ENCODE measurements around the gene MALRD1. TPM values are rescaled to one million over a fixed set of nuclear protein-coding genes. Genes with fewer than 3 reads are reported as not detected.
"Not testable (repeated sequence)": the region's sequence is repeated elsewhere in the genome, so short reads cannot be mapped to it uniquely, and the experiment has no call there.

Gene MALRD1
- total RNA-seq, 1 donor from 2014 or later, result 0.84 TPM

DNA sequence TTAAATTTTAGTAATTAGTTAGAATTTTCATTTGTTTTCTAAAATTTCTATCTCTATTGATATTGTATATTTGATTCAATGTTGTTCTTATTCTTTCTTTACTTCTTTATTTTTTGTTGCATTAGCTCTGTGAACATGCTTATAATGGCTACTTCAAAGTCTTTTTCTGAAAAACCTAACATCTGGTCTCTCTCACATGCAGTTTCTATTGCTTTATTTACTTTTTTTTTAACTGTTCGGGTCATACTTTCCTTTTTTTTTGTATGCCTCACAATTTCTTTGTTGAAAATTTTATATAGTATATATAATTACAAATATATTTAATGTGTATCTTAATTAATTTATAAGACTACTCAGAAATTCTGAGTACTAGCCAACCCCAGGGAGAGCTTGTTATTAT lies 715.5 kb downstream of the MALRD1 start:
- DNase-seq (ENCODE audit: low read depth, low spot score), result no peak
- Mint-ChIP-seq H3K27ac (ENCODE audit: unreplicated experiment) (no peak overlapping the region), H3K4me1 (no peaks in the 10 kb centered on the region), H3K9me3 (no peaks in the 10 kb centered on the region), H3K36me3 (ENCODE audit: low read depth) (no peaks in the 10 kb centered on the region), H3K4me3 (no peak overlapping the region), H3K27me3 (ENCODE audit: low read depth) (no peaks in the 10 kb centered on the region)
- TF ChIP-seq, protein P1, sequence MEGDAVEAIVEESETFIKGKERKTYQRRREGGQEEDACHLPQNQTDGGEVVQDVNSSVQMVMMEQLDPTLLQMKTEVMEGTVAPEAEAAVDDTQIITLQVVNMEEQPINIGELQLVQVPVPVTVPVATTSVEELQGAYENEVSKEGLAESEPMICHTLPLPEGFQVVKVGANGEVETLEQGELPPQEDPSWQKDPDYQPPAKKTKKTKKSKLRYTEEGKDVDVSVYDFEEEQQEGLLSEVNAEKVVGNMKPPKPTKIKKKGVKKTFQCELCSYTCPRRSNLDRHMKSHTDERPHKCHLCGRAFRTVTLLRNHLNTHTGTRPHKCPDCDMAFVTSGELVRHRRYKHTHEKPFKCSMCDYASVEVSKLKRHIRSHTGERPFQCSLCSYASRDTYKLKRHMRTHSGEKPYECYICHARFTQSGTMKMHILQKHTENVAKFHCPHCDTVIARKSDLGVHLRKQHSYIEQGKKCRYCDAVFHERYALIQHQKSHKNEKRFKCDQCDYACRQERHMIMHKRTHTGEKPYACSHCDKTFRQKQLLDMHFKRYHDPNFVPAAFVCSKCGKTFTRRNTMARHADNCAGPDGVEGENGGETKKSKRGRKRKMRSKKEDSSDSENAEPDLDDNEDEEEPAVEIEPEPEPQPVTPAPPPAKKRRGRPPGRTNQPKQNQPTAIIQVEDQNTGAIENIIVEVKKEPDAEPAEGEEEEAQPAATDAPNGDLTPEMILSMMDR (conservative IDR thresholded peaks at IDR 0.05), result no peak

DNA sequence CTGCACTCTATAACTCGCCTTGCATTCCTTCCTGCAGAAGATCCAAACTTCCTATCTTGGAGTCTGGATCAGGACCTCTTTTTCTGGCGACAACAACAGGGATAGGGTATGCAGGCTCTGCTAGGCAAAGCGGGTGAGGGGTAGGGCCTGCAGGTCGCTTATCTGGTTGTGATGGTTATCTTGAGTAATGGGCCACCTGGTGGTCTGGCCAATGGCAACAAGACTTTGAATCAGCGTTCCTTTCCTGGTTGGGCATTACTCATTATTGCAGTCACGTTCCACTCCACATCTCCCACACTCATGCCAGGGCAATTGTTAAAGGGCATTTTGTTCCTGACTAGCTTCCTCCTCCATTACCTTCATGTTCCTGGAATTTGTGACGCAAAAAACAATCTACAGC lies 719.3 kb downstream of the MALRD1 start:
- TF ChIP-seq, protein P1 (conservative IDR thresholded peaks at IDR 0.05), result no peak
- no peak for DNase-seq (ENCODE audit: low read depth, low spot score)
- H3K27ac Mint-ChIP-seq (ENCODE audit: unreplicated experiment), result no peak overlapping the region
- H3K4me3 Mint-ChIP-seq, result no peak overlapping the region
- H3K36me3 Mint-ChIP-seq (ENCODE audit: low read depth), result no peaks in the 10 kb centered on the region
- no peaks in the 10 kb centered on the region for H3K4me1 Mint-ChIP-seq
- no peaks in the 10 kb centered on the region for H3K27me3 Mint-ChIP-seq (ENCODE audit: low read depth)
- peaks cover 1% of the 10 kb centered on the region for H3K9me3 Mint-ChIP-seq

DNA sequence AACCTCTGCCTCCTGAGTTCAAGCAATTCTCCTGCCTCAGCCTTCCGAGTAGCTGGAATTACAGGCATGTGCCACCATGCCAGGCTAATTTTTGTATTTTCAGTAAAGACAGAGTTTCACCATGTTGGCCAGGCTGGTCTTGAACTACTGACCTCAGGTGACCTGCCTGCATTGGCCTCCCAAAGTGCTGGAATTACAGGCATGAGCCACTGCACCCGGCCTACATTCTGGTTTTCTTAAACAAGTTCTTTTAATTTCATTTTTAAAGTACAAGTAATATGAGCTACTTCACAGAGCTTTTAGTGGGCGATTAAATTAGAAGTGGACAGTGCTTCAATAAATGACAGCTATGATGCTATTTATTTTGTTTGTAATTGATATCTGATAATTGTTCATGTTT lies 721.2 kb downstream of the MALRD1 start:
- not testable (repeated sequence) for H3K4me3 Mint-ChIP-seq; H3K36me3 Mint-ChIP-seq (ENCODE audit: low read depth)

DNA sequence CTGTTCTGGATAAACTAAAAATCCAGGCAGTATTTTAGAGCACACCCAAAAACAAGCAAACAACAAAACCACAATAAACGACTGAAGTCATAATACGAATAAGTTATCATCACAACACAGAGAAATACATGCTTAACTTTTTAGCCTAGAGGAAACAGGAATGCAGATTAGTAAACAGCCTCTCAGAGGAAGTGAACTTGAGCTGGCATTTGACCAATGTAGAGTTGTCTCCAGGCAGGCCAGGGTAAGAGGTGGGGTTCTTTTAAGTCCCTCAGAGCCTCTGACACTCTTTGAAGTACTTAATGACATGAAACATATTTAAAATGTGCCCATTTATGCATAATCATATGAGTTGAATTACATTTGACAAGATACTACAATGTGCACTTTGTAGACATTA lies 724.4 kb downstream of the MALRD1 start:
- Mint-ChIP-seq H3K9me3 (peaks cover 2% of the 10 kb centered on the region), H3K4me1 (no peaks in the 10 kb centered on the region), H3K27me3 (ENCODE audit: low read depth) (no peaks in the 10 kb centered on the region), H3K4me3 (no peak overlapping the region), H3K27ac (ENCODE audit: unreplicated experiment) (no peak overlapping the region), H3K36me3 (ENCODE audit: low read depth) (no peaks in the 10 kb centered on the region)
- DNase-seq (ENCODE audit: low read depth, low spot score), result no peak
- TF ChIP-seq, protein P1 (conservative IDR thresholded peaks at IDR 0.05), result no peak

More for the DNA sequence above, 721.2 kb downstream of the MALRD1 start:
- H3K9me3 Mint-ChIP-seq; H3K27ac Mint-ChIP-seq (ENCODE audit: unreplicated experiment); H3K27me3 Mint-ChIP-seq (ENCODE audit: low read depth); DNase-seq (ENCODE audit: low read depth, low spot score); H3K4me1 Mint-ChIP-seq: not testable (repeated sequence)

DNA sequence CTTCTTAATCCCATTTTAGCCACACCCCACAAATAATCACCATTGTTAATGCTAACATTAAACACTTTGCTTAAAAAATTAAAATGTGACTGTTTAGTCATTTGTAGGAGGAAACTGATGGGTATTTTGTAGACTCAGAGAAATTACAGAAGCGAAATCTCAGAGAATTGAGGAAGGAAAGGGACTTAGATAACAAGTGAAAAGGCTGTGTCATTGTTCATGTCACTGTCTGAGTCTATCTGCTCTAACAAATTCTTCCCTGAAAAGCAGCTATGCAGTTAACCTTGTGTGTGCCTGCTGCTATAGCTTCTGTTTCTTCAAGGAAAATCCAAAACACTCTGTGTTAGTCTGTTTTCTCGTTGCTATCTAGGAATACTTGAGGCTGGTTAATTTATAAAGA lies 726.7 kb downstream of the MALRD1 start:
- Mint-ChIP-seq H3K4me3 (no peak overlapping the region), H3K4me1 (no peaks in the 10 kb centered on the region), H3K27ac (ENCODE audit: unreplicated experiment) (no peak overlapping the region), H3K27me3 (ENCODE audit: low read depth) (no peaks in the 10 kb centered on the region), H3K36me3 (ENCODE audit: low read depth) (no peaks in the 10 kb centered on the region), H3K9me3 (peaks cover 2% of the 10 kb centered on the region)
- DNase-seq (ENCODE audit: low read depth, low spot score), result no peak
- TF ChIP-seq, protein P1 (conservative IDR thresholded peaks at IDR 0.05), result no peak

DNA sequence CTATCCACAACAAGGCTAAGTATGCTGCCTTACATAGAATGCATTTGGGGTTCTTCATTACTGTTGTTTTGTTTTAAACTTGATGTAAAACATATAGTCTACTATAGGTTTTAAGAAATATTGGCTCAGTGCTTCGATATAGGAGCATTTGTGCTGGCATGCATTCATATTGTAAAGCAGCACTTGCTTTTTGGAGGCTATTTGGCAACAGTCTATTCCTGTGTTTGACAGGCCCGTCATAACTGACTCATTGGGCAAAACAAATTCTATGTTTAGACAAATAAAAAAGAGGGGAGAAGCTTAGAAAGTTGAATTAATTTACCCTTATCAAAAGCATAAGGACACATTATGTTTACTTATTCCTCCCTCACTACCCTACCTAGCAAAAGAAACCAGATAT lies 729.2 kb downstream of the MALRD1 start:
- Mint-ChIP-seq H3K4me3 (no peak overlapping the region), H3K36me3 (ENCODE audit: low read depth) (no peaks in the 10 kb centered on the region), H3K27ac (ENCODE audit: unreplicated experiment) (no peak overlapping the region), H3K27me3 (ENCODE audit: low read depth) (no peaks in the 10 kb centered on the region), H3K9me3 (peaks cover 2% of the 10 kb centered on the region), H3K4me1 (no peaks in the 10 kb centered on the region)
- TF ChIP-seq, protein P1 (conservative IDR thresholded peaks at IDR 0.05), result no peak
- no peak for DNase-seq (ENCODE audit: low read depth, low spot score)
